Mononuclear cell (primary cell): ENCODE data around the gene DNAJC18. TPM values are rescaled to one million over a fixed set of nuclear protein-coding genes. Genes with fewer than 3 reads are reported as not detected.

Experiments used
- H3K27me3 ChIP-seq: 2 replicates; pipeline ENCODE4 v1.6.0; 2011; ENCODE audit warnings: low read length, control low read depth; ENCODE audit not compliant: insufficient read depth
- H3K4me1 ChIP-seq: 2 replicates; pipeline ENCODE4 v1.5.1; 2011; ENCODE audit warnings: mild to moderate bottlenecking, low read length, control low read depth; ENCODE audit not compliant: insufficient read depth
- H3K4me3 ChIP-seq: 2 replicates; pipeline ENCODE4 v1.5.1; 2011; ENCODE audit warnings: mild to moderate bottlenecking, low read length, moderate library complexity
- H3K9me3 ChIP-seq: 2 replicates; pipeline ENCODE4 v1.5.1; 2011; ENCODE audit warnings: low read depth, mild to moderate bottlenecking, control low read depth, low read length
- total RNA-seq: library from RNA; depleted of rRNA; stranded (reverse); fragments of >200 nt; gene quantifications from one replicate; pipeline ENCODE4 v1.2.3, GENCODE V29; 2012

The DNAJC18 gene
- total RNA-seq, 1 donor, result 2.2 TPM

- Histone ChIP-seq H3K9me3 (no peaks in the 10 kb centered on the region), H3K4me3 (no peak overlapping the region), H3K27me3 (no peaks in the 10 kb centered on the region), H3K4me1 (peaks cover 32% of the 10 kb centered on the region)
Measured at GRCh38 chr5:139407517-139407916, 31.8 kb downstream of the DNAJC18 start.

DNA sequence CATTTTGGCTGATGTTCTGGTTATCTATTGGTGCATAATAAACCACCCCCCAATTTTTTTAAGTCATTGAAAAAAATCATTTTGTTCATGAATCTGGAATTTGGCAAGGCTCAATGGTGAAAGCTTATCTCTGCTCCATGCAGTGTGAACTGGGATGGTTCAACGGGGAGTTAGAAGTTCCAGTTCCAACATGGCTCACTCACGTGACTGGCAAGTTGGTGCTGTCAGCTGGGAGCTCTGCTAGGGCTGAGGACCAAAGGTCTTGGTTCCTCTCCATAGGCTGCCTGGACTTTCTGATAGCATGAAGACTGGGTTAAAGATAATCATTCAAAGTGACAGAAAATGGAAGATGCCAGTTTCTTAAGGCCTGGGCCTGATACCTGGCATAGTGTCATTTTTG is 32.4 kb downstream of the DNAJC18 start:
- Histone ChIP-seq H3K27me3 (no peaks in the 10 kb centered on the region), H3K4me3 (no peak overlapping the region), H3K4me1 (peaks cover 32% of the 10 kb centered on the region), H3K9me3 (no peaks in the 10 kb centered on the region)

DNA sequence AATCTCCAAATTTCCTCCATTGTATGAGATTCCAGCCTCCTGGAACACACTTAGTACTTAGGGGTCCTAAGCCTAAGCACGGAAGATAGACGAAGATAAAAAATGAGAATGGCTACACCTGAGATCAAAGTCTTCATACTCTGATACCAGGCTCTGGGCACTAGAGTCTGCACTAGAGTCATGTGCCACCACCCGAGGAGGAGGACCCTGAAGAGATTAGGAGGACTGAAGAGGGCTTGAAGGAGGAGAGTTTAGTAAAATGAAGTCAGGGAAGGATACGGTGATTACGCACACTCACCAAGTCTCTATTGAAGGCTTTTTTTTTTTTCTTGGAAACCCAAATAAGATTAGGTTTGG is 34.9 kb downstream of the DNAJC18 start:
- Histone ChIP-seq H3K9me3 (no peaks in the 10 kb centered on the region), H3K27me3 (no peaks in the 10 kb centered on the region), H3K4me3 (peak overlapping the region; percentile 60), H3K4me1 (peaks cover 32% of the 10 kb centered on the region)

- Histone ChIP-seq H3K27me3 (no peaks in the 10 kb centered on the region), H3K4me1 (peaks cover 32% of the 10 kb centered on the region), H3K4me3 (peak within 1 kb of the TSS; percentile 60), H3K9me3 (no peaks in the 10 kb centered on the region)
Measured at GRCh38 chr5:139403787-139404483, 35.4 kb downstream of the DNAJC18 start, which contains the start of gene SPATA24. Gene SPATA24 (minus strand): TSS chr5:139404089. CDS start chr5:139404060, 29 bp downstream.

- Histone ChIP-seq H3K4me3 (peak overlapping the region; percentile 60), H3K4me1 (peaks cover 31% of the 10 kb centered on the region), H3K9me3 (no peaks in the 10 kb centered on the region), H3K27me3 (no peaks in the 10 kb centered on the region)
Measured at GRCh38 chr5:139403418-139403786, 35.9 kb downstream of the DNAJC18 start.

- no peaks in the 10 kb centered on the region for H3K9me3 ChIP-seq
- H3K4me3 ChIP-seq, result no peak overlapping the region
- peaks cover 24% of the 10 kb centered on the region for H3K4me1 ChIP-seq
- H3K27me3 ChIP-seq, result no peaks in the 10 kb centered on the region
Measured at GRCh38 chr5:139402561-139403158, 36.7 kb downstream of the DNAJC18 start.

DNA sequence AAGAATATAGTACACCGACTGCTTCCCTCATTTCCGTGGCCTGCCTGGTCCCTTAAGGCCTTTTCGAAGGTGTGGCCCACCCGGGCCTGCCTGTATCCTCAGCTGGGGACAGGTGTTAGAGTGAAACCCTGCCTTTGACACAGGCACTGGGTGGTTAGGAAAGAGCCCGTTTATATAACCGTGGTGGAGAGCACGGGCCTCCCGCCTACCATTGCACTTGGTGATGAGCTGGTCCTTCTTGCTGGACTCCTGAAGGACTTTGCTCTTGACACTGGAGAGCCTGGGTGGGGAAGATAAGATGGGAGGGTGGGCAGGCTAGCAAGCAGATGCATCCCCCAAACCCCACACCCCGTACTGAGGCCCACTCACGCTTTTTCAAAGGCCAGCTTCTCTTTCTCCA is 37.8 kb downstream of the DNAJC18 start:
- Histone ChIP-seq H3K9me3 (no peaks in the 10 kb centered on the region), H3K27me3 (no peaks in the 10 kb centered on the region), H3K4me3 (no peak overlapping the region), H3K4me1 (peaks cover 17% of the 10 kb centered on the region)

GRCh38 chr5:139399501-139400121 is 39.7 kb downstream of the DNAJC18 start:
- peaks cover 16% of the 10 kb centered on the region for H3K4me1 ChIP-seq
- no peaks in the 10 kb centered on the region for H3K9me3 ChIP-seq
- no peak overlapping the region for H3K4me3 ChIP-seq
- H3K27me3 ChIP-seq, result no peaks in the 10 kb centered on the region

GRCh38 chr5:139397921-139398320 is 41.4 kb downstream of the DNAJC18 start:
- peaks cover 19% of the 10 kb centered on the region for H3K4me1 ChIP-seq
- no peak overlapping the region for H3K4me3 ChIP-seq
- peaks cover 10% of the 10 kb centered on the region for H3K27me3 ChIP-seq
- no peaks in the 10 kb centered on the region for H3K9me3 ChIP-seq

GRCh38 chr5:139396691-139397090 is 42.6 kb downstream of the DNAJC18 start:
- peaks cover 10% of the 10 kb centered on the region for H3K27me3 ChIP-seq
- peaks cover 28% of the 10 kb centered on the region for H3K4me1 ChIP-seq
- H3K9me3 ChIP-seq, result no peaks in the 10 kb centered on the region
- no peak overlapping the region for H3K4me3 ChIP-seq

GRCh38 chr5:139395844-139396640 is 43.3 kb downstream of the DNAJC18 start:
- Histone ChIP-seq H3K9me3 (no peaks in the 10 kb centered on the region), H3K27me3 (peaks cover 10% of the 10 kb centered on the region), H3K4me3 (no peak overlapping the region), H3K4me1 (peaks cover 35% of the 10 kb centered on the region)

DNA sequence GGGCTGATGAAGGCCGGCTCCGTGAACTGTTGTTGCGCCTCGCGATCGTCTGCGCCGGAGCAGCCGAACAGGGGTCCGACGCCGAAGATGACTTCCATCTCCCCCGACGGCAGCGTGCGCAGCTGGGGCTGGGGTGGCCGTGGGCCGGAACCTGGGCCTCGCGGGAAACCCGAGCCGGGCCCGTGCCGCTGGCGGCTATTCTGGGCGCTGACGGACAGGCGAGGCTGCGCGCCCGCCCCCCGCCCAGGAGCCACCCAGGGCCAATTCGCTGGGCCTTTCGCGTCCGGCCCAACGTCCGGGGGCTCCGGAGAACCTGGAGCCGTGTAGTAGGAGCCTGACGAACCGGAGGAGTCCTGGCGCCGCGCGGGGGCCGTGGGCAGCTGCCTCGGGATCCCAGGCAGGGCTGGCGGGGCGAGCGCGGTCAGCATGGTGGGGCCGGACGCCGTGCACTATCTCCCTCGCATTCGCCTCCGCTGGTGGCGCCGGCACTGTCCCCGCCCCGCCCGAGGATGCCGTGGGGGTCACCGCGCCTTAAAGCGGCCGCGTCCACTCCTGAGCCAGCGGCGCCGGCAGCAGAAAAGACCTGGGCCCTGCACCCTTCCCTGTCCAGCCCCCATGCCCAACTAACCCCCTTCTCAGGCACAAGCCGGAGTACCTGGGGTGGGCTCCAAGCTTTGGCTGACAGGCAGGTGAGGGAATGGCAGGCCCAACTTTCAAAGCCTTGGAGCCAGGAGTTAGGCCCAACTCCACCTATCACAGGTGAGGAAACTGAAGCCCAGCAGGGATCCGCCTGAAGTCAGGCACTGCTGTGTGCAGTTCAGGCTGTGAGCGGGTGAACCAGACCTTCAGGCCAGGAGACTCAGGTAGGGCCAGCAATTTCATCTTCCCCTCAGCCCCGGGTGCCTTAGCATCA is 44.4 kb downstream of the DNAJC18 start, which contains the start of gene PROB1:
TSS of gene PROB1 (minus strand) at position 451 of the 913 bp plus-strand sequence. CDS start at position 428, 23 bp downstream.
- Histone ChIP-seq H3K4me1 (peaks cover 46% of the 10 kb centered on the region), H3K27me3 (peaks cover 10% of the 10 kb centered on the region), H3K9me3 (no peaks in the 10 kb centered on the region), H3K4me3 (peak within 1 kb of the TSS; percentile 54)

DNA sequence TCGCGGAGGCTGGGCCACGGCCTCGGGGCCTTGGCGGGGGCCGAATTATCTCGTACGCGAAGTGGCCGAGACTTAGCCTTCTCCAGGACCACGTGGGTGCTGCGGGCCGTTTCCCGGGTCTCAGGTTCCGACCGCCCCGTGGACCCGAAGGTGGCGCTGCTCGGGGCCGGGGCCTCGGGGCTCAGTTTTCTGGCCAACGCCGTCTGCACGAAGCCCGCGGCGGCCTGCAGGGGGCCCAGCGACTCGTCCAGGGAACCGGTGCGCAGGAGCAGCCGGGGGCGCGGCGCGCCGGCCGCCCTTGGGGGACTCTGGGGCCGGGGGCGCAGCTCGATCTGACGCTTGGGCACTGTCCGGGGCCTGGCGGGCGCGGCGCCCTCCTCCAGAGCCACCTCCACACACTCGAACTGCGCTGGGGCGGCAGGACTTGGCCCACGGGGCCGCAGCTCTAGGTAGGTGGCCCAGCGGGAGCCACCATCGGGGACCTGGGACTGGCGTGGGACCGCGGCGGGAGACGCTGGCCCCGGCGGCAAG is 45.1 kb downstream of the DNAJC18 start:
- peak overlapping the region; percentile 54 for H3K4me3 ChIP-seq

More for the DNA sequence above, 45.1 kb downstream of the DNAJC18 start:
- Histone ChIP-seq H3K27me3 (peaks cover 10% of the 10 kb centered on the region), H3K4me1 (peaks cover 52% of the 10 kb centered on the region), H3K9me3 (no peaks in the 10 kb centered on the region)
